ENCODE data around the gene NUP93.
"Not testable (repeated sequence)": the region's sequence is repeated elsewhere in the genome, so short reads cannot be mapped to it uniquely, and the experiment has no call there.

The NUP93 gene

DNA sequence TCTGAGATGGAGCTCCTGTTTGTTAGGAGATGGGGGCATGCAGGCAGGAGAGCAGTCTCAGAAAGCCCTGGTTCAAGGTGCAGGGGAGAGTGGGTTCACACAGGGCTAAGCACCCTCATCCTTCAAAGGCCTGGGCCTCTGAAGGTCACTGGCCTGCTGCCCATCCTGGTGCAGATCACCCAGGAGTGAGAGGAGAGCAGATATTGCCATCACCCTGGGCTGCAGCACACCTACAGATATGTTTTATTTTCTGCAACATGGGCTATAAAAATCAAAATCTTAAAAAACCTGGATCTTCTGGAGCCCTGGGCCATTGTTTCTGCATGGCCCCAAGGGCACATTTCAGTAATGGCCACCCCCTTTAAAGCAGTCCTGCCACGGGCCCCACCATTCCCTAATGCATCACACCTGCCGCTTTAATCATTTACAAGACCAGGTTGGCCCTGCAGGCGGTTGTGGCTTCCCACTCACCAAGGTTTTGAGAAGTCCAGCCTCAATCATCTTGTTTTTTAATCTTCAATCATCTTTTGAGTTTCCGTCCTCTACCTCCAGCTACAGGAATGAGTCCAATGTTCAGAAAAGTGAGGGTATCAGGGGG lies 20.4 kb upstream of the NUP93 start:
- DNase-seq (ENCODE audit: low spot score), result no peak

GRCh38 chr16:56710181-56710737 lies 19.7 kb upstream of the NUP93 start:
- DNase-seq (ENCODE audit: low spot score), result no peak

DNA sequence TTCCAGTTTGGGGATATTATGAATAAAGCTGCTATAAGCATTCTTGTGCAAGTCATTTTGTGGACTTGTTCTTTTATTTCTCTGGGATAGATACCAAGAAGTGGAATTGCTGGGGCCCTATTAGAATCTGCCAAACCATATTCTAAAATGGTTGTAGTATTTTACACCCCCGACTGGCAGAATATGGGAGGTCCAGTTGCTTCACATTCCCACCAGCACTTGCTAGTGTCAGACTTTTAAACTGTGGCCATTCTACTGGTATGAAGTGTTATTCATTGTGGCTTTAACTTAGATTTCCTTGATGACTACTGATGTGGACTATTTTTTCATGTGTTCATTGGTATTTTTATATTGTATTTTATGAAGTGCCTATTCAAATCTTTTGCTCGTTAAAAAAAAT lies 18.1 kb upstream of the NUP93 start:
- no peak for DNase-seq (ENCODE audit: low spot score)

DNA sequence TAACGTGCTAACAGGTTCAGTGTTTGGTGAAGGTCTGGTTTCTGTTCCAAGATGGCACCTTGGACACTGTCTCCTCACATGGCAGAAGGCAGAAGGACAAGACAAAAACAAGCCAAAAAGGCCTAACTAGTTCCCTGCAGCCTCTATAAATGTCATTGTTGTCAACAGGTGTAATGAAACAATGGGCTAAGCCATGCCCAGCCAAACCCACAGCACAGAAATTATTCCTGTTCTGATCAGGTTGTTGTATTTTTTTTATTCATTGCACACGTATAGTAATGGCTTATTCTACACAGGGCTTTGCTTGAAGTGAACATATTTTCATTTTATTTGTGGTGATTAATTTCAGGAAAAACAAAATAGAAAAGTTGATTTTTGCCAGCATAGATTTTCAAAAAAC lies 16.1 kb upstream of the NUP93 start:
- DNase-seq (ENCODE audit: low spot score), result no peak

DNA sequence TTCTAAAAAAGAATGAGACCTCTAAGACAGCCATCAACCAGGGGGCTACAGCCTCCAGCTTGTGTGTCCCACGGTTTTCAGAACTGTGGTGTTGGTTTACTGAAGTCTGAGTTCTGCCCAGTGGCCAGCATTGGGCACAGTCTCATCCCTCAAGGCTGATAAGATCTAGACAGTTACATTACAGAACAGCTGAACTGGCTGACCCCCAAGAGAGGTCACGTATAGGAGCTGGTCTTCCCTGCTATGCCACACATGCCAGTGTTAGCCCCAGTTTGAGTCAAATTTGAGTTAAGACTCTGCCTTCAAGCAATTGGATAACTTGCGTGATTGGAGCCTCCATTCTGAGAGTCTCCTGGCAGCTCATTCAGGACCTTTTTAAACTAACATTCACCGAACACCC lies 14.8 kb upstream of the NUP93 start:
- no peak for DNase-seq (ENCODE audit: low spot score)

- no peak for DNase-seq (ENCODE audit: low spot score)
Measured at GRCh38 chr16:56716761-56717160, 13.2 kb upstream of the NUP93 start.

DNA sequence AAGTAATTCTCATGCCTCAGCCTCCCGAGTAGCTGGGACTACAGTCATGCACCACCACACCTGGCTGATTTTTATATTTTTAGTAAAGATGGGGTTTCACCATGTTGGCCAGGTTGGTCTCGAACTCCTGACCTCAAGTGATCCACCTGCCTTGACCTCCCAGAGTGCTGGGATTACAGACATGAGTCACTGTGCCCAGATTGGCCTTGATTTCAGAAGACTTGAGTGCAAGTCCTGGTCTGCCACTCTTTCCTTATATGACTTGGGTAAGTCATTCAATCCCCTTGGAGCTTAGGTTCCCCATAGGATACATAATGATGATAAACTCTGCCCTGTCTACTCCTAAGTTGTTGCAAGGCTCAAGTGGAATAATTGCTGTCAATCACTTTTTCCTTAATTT lies 12.4 kb upstream of the NUP93 start:
- not testable (repeated sequence) for DNase-seq (ENCODE audit: low spot score)

DNA sequence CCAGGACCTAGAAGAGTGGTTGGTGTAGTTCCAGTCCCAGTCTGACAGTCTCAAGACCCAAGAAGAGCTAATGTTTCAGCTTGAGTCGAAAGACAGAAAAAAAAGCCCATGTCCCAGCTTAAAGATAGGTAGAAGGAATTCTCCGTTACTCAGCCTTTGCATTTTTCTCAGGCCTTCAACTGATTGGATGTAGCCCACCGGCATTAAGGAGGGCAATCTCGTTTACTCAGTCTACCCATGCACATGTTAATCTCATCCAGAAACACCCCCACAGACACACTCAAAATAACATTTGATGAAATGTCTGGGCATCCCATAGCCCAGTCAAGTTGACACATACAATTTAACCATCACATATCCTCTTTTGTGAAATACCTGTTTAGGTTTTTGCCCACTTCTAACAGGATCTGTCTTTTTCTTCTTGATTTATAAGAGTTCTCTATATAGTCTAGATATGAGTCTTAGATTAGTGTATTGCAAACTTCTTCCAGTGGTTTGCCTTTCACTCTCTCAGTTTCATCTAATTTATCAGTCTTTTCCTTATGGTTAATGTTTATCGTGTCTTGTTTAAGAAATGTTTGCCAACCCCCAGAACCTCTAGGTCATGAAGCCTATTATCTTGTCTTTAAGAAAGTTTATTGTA lies 7.6 kb upstream of the NUP93 start:
- DNase-seq (ENCODE audit: low spot score), result no peak

GRCh38 chr16:56724191-56724590 lies 5.7 kb upstream of the NUP93 start:
- DNase-seq (ENCODE audit: low spot score), result no peak

GRCh38 chr16:56726283-56726682 lies 3.6 kb upstream of the NUP93 start:
- no peak for DNase-seq (ENCODE audit: low spot score)

GRCh38 chr16:56726926-56727325 lies 3.0 kb upstream of the NUP93 start:
- no peak for DNase-seq (ENCODE audit: low spot score)

DNA sequence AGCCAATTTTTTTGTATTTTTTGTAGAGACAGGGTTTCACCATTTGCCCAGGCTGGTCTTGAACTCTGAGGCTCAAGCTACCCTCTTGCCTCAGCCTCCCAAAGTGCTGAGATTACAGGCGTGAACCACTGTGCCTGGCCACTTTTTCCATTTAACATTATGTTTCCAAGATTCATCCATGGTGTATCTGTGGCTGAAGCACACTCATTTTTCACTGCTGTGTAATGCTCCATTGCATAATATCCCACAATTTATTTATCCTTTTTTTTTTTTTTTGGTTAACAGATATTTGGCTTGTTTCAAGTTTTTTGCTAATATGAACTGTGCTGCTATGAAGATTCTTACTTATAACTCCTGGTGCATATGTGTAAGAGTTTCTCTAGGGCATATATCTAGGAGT lies 1.9 kb upstream of the NUP93 start:
- DNase-seq (ENCODE audit: low spot score), result no peak

GRCh38 chr16:56728980-56729734 lies 772 bp upstream of the NUP93 start:
- DNase-seq (ENCODE audit: low spot score), result no peak

DNA sequence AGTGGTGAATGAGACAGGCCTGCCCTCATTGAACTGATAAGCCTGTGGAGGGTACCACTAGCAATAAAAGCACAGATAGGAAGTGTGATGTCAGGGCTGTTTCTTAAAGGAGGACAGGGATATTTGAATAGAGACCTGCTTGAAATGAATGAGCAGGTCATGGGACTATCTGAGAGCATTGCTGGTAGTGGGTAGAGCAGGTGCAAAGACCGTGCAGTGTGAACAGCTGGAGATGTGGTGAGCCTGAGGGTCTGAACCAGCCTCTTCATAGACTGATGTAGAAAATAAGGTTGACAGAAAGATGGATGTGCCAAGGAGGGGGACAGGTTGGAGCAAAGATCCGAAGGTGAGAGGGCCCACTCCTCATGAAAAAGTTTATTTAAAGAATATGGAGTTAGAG lies 2.4 kb downstream of the NUP93 start:
- DNase-seq (ENCODE audit: low spot score), result no peak

DNA sequence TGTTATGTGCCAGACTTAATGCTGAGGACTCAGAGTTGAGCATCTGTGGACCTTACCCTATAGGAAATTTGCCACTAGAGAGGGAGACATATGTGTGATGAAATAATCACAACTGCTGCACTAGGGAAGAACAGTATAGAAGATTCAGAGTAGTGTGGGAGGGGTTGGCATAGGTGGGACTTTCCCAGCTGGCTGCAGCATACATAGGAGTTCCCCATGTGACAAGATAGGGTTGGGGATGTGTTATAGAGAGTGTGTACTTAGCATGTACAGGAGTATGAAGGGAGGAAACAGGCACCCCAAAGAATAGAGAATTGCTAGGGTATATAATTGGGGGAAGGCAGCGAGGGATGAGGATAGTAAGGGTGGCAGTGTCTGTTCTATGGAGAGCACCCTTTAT lies 2.9 kb downstream of the NUP93 start:
- DNase-seq (ENCODE audit: low spot score), result no peak

DNA sequence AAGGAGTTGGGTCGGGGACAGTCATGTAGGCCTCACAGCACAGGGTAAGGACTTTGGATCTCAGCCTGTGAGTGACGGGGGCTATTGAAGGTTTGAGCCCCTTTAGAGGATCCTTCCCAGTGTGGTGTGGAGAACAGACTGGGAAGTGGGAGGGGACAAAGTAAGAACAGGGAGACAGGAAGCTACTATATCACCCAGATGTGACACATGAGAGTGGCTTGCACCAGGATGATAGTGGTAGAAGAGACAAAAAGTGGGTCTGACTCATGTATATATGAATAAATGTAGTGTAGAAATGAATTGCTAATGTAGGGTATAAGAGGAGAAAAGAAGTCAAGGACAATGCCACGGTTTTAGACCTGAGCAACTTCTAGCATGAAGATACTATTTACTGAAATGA lies 4.5 kb downstream of the NUP93 start:
- DNase-seq (ENCODE audit: low spot score), result no peak

DNA sequence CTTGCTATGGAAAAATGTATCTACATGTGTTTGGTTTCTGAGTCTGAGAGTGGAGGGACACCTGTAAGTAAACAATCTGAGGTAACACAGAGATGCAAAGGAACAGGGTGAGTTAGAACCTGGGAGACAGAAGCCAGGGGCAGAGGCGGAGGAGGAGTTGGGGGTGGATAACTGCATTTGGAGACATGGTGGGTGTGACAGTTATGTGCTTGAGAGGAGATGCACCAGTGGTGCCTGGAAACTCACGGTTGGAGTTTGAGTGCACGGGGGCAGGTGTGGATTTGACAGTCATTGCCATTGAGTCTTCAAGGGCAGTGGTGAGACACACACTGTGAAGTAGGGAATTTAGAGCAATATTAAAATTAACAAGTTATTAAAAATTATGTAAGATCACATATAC lies 6.5 kb downstream of the NUP93 start:
- no peak for DNase-seq (ENCODE audit: low spot score)

DNA sequence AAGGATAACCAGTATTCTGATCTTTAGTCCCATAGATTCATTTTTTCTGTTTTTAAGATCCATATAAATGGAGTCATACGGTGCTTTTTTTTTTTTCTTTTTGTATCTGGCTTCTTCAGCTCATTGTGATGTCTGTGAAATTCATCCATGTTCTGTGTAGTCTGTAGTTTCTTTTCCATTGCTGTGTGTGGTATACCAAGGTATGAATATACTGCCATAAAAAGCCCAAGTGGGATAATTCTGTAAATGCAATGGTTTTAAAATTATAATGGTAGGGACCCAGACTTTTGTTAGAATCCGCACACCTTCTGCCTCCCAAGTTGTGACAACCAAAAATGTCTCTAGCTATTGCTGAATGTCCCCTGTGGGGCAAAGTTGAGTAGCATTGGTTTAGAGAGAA lies 7.6 kb downstream of the NUP93 start:
- DNase-seq (ENCODE audit: low spot score), result no peak

DNA sequence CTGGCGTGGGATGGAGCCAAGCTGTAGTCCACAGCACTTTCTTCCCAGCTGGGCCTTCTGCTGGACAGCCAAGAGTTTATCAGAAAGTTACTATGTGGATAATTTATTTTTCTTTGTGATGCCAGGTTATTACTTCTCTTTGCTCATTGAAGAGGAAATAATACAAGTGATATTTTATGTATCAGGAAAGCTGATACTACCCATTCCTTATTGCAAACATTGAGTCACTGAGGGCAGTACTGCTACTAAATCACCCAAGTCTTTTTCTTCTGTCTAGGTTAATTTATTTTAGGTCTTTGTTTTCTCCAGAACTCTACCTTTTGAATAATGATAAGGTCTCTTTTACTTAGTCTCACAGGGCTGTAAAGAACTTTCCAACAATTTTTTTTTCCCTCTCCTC lies 8.3 kb downstream of the NUP93 start:
- DNase-seq (ENCODE audit: low spot score), result no peak

- not testable (repeated sequence) for DNase-seq (ENCODE audit: low spot score)
Measured at GRCh38 chr16:56739378-56739777, 9.4 kb downstream of the NUP93 start.

DNA sequence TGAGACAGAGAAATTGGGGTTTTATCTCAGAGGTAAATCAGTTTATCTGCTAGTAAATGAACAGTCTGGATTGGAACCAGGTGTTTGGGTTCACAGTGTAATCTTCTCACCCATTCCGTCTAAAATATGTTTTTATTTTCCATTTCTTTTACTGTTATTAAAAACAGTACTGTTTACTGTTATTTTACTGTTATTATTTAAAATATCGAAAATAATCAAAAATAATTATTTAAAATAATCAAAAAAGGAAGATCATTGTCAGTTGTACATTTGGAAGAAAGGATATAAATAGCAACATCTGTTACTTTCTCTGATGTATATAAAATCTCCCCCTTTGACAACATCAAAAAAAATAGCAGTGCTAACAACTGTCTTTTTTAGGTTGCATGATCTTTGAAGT lies 11.5 kb downstream of the NUP93 start:
- no peak for DNase-seq (ENCODE audit: low spot score)

- peak; percentile 76 for DNase-seq (ENCODE audit: low spot score)
Measured at GRCh38 chr16:56742030-56742984, 12.4 kb downstream of the NUP93 start.

All from AG08395 (cell line).